Fibroblast of lung (primary cell): ENCODE results near the gene MAP3K19. TPM values are rescaled to one million over a fixed set of nuclear protein-coding genes. Genes with fewer than 3 reads are reported as not detected.

Source experiments
- DNase-seq, 2 donors: peaks; one replicate each; pipeline versions ENCODE4 v3.0.0 to v3.0.0-alpha.2; 2010; ENCODE audit warnings: low read depth in 2 of 2
- H2AFZ ChIP-seq: 2 replicates; pipeline ENCODE4 v1.5.1; 2012; ENCODE audit warnings: low read length, control low read depth, inconsistent platforms
- H3K27ac ChIP-seq: 2 replicates; pipeline ENCODE4 v1.5.1; 2011; ENCODE audit warnings: low read length, control low read depth; ENCODE audit not compliant: insufficient read depth
- H3K27me3 ChIP-seq: 2 replicates; pipeline ENCODE4 v1.5.1; 2011; ENCODE audit warnings: mild to moderate bottlenecking, low read length; ENCODE audit not compliant: control insufficient read depth, insufficient read depth
- H3K36me3 ChIP-seq: 2 replicates; pipeline ENCODE4 v1.5.1; 2011; ENCODE audit warnings: low read length; ENCODE audit not compliant: control insufficient read depth, insufficient read depth
- H3K4me1 ChIP-seq: 2 replicates; pipeline ENCODE4 v1.5.1; 2011; ENCODE audit warnings: low read length; ENCODE audit not compliant: control insufficient read depth, insufficient read depth; ENCODE audit errors: extremely low read depth
- H3K4me2 ChIP-seq: 2 replicates; pipeline ENCODE4 v1.5.1; 2011; ENCODE audit warnings: low read length, control low read depth; ENCODE audit not compliant: insufficient read depth; ENCODE audit errors: extremely low read depth
- H3K4me3 ChIP-seq, 4 experiments: fragments of 200-600 bp in 1 of 4; sonication (generic) in 1 of 4; replicated peaks in 1 of 4; 2 replicates each; pipeline ENCODE4 v1.5.1; 2011 to 2016; ENCODE audit warnings: low read length in 4 of 4, low read depth in 3 of 4, mild to moderate bottlenecking in 3 of 4, control low read depth in 2 of 4, inconsistent platforms in 1 of 4, mixed read lengths in 1 of 4; ENCODE audit not compliant: insufficient read depth in 1 of 4; ENCODE audit errors: control extremely low read depth in 1 of 4
- H3K79me2 ChIP-seq: 2 replicates; pipeline ENCODE4 v1.5.1; 2012; ENCODE audit warnings: mild to moderate bottlenecking, low read length, inconsistent platforms; ENCODE audit not compliant: control insufficient read depth, insufficient read depth
- H3K9ac ChIP-seq: 2 replicates; pipeline ENCODE4 v1.5.1; 2011; ENCODE audit warnings: mild to moderate bottlenecking, low read length, control low read depth; ENCODE audit not compliant: insufficient read depth
- H3K9me3 ChIP-seq: 2 replicates; pipeline ENCODE4 v1.5.1; 2012; ENCODE audit warnings: low read depth, low read length; ENCODE audit not compliant: control insufficient read depth, insufficient read depth
- H4K20me1 ChIP-seq: 2 replicates; pipeline ENCODE4 v1.5.1; 2011; ENCODE audit warnings: low read length; ENCODE audit not compliant: control insufficient read depth, insufficient read depth; ENCODE audit errors: extremely low read depth
- EZH2 ChIP-seq: IDR thresholded peaks from 2 replicates; pipeline ENCODE4 v1.5.1; 2012; ENCODE audit warnings: low read length, control low read depth, mild to moderate bottlenecking; ENCODE audit errors: missing control alignments
- polyA plus RNA-seq, 2 donors: library from polyadenylated mRNA; depleted of rRNA in 1 of 2; stranded (reverse) in 1 of 2; unstranded in 1 of 2; fragments of >200 nt; gene quantifications; 2 replicates each; pipeline ENCODE4 v1.2.1, GENCODE V29; 2011 to 2012; ENCODE audit warnings: missing spikeins in 1 of 2
- total RNA-seq: library from RNA; depleted of rRNA; stranded (reverse); fragments of >200 nt; gene quantifications from 2 replicates; pipeline ENCODE4 v1.2.1, GENCODE V29; 2014
- TF ChIP-seq, protein P1 (sequence below), 2 donors: IDR thresholded peaks in 1 of 2; conservative IDR thresholded peaks in 1 of 2; 1 replicate in 1 of 2; 2 replicates in 1 of 2; pipeline ENCODE4 v1.5.1; 2011 to 2012; ENCODE audit warnings: low read length in 2 of 2, control low read depth in 1 of 2, inconsistent platforms in 1 of 2, low read depth in 1 of 2, mild to moderate bottlenecking in 1 of 2

MAP3K19 gene
- total and polyA plus RNA-seq, 2 donors (not counting 1 experiment from before 2014, with no cell fraction given): not detected

DNA sequence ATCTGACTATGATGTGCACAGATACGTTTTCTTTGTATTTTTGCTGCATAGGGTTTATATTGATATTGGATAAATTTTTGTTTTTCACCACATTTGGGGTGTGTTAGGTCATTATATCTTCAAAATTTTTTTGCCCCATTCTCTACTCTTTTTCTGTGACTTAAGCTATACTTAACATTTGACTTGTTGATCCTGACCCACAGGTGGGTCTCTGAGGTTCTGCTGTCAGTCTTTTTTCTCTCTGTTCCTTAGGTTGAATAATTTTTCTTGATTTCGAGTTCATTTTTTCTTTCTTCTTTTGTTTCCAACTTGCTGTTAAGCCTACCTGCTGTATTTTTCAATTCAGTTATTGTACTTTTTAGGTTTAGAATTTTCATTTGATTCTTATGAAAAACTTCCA, 16.9 kb upstream of the MAP3K19 start:
- H3K27ac ChIP-seq: no peak overlapping the region
- no peak overlapping the region for H3K4me2 ChIP-seq
- TF ChIP-seq EZH2: no peak
- TF ChIP-seq, protein P1, sequence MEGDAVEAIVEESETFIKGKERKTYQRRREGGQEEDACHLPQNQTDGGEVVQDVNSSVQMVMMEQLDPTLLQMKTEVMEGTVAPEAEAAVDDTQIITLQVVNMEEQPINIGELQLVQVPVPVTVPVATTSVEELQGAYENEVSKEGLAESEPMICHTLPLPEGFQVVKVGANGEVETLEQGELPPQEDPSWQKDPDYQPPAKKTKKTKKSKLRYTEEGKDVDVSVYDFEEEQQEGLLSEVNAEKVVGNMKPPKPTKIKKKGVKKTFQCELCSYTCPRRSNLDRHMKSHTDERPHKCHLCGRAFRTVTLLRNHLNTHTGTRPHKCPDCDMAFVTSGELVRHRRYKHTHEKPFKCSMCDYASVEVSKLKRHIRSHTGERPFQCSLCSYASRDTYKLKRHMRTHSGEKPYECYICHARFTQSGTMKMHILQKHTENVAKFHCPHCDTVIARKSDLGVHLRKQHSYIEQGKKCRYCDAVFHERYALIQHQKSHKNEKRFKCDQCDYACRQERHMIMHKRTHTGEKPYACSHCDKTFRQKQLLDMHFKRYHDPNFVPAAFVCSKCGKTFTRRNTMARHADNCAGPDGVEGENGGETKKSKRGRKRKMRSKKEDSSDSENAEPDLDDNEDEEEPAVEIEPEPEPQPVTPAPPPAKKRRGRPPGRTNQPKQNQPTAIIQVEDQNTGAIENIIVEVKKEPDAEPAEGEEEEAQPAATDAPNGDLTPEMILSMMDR (conservative IDR thresholded peaks at IDR 0.05 in 1 of 2, IDR thresholded peaks at IDR 0.05 in 1 of 2; ENCODE audit: low read depth in 1 of 2, low read length in 2 of 2): no peak
- peaks cover 3% of the 10 kb centered on the region for H3K4me1 ChIP-seq
- H4K20me1 ChIP-seq: no peaks in the 10 kb centered on the region
- H3K9ac ChIP-seq: no peak overlapping the region
- no peak overlapping the region for H3K4me3 ChIP-seq
- H3K9me3 ChIP-seq: no peaks in the 10 kb centered on the region
- peaks cover 7% of the 10 kb centered on the region for H3K36me3 ChIP-seq
- peaks cover 47% of the 10 kb centered on the region for H3K79me2 ChIP-seq
- H3K27me3 ChIP-seq: no peaks in the 10 kb centered on the region
- DNase-seq: no peak
- H2AFZ ChIP-seq: no peak overlapping the region

DNA sequence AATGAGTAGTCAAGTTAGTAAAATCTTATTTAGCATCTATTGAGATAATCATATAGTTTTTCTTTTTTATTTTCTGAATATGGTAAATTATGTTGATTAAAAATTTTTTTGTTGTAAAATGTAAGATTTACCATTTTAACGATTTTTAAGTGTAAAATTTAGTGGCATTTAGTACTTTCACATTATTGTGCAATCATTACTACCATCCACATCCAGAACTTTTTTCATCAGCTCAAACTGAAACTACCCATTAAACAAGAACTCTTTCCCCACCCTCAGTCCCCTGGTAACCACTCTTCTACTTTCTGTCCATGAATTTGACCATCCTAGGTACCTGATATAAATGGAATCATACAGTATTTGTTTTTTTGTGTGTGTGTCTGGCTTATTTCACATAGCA, 16.0 kb upstream of the MAP3K19 start:
- peak in 1 of 2 donors; percentile 27 for DNase-seq
- no peak overlapping the region for H3K4me2 ChIP-seq
- H3K36me3 ChIP-seq: peaks cover 7% of the 10 kb centered on the region
- peaks cover 54% of the 10 kb centered on the region for H3K79me2 ChIP-seq
- no peaks in the 10 kb centered on the region for H4K20me1 ChIP-seq
- no peaks in the 10 kb centered on the region for H3K4me1 ChIP-seq
- TF ChIP-seq, protein P1 (conservative IDR thresholded peaks at IDR 0.05 in 1 of 2, IDR thresholded peaks at IDR 0.05 in 1 of 2; ENCODE audit: low read depth in 1 of 2, low read length in 2 of 2): no peak
- no peak for TF ChIP-seq EZH2
- no peak overlapping the region for H3K27ac ChIP-seq
- H3K9ac ChIP-seq: no peak overlapping the region
- H2AFZ ChIP-seq: no peak overlapping the region
- no peaks in the 10 kb centered on the region for H3K9me3 ChIP-seq
- no peak overlapping the region for H3K4me3 ChIP-seq
- H3K27me3 ChIP-seq: no peaks in the 10 kb centered on the region

DNA sequence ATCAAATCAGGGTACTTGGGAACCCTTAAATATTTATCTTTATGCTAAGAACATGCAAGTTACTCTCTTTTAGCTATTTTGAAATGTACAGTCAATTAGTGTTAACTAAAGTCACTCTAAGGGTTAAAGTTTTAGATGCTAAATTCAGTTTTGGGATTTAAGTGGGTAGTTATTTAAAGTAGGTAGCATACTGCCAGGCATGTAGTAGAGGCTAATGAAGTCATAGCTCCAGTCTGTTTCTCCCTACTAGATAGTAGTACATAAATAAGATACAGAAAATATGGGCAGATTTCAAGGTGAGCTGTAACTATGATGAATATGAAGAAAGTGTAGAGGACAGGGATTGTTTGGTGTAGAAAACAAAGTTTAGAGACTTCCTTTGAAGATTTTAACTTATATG, 12.3 kb upstream of the MAP3K19 start:
- H3K4me2 ChIP-seq: no peak overlapping the region
- no peak overlapping the region for H2AFZ ChIP-seq
- TF ChIP-seq EZH2: no peak
- TF ChIP-seq, protein P1 (conservative IDR thresholded peaks at IDR 0.05 in 1 of 2, IDR thresholded peaks at IDR 0.05 in 1 of 2; ENCODE audit: low read depth in 1 of 2, low read length in 2 of 2): no peak
- no peak overlapping the region for H3K27ac ChIP-seq
- no peaks in the 10 kb centered on the region for H3K9me3 ChIP-seq
- H3K27me3 ChIP-seq: no peaks in the 10 kb centered on the region
- peaks cover 7% of the 10 kb centered on the region for H3K36me3 ChIP-seq
- H3K4me3 ChIP-seq: no peak overlapping the region
- H4K20me1 ChIP-seq: no peaks in the 10 kb centered on the region
- H3K4me1 ChIP-seq: peaks cover 3% of the 10 kb centered on the region
- DNase-seq: no peak
- H3K9ac ChIP-seq: no peak overlapping the region
- H3K79me2 ChIP-seq: peaks cover 63% of the 10 kb centered on the region
